Testis (tissue), 3 donors: Measurements from ENCODE around the gene COPG1. TPM values are rescaled to one million over a fixed set of nuclear protein-coding genes. Genes with fewer than 3 reads are reported as not detected.
"Not testable (repeated sequence)": the region's sequence is repeated elsewhere in the genome, so short reads cannot be mapped to it uniquely, and the experiment has no call there.

Experiments used
- DNase-seq: peaks from one replicate; pipeline ENCODE4 v3.0.0-alpha.2; 2019
- H3K27ac ChIP-seq, 2 donors: fragments of 200-600 bp; sonication (generic); one replicate each; pipeline ENCODE4 v1.5.1; 2019
- H3K27me3 ChIP-seq: fragments of 200-600 bp; sonication (generic); one replicate; pipeline ENCODE4 v1.5.1; 2019
- H3K36me3 ChIP-seq: fragments of 200-600 bp; sonication (generic); one replicate; pipeline ENCODE4 v1.5.1; 2017; ENCODE audit warnings: low read depth; ENCODE audit errors: missing control alignments
- H3K4me1 ChIP-seq: fragments of 200-600 bp; sonication (generic); one replicate; pipeline ENCODE4 v1.5.1; 2019
- H3K4me3 ChIP-seq, 2 donors: fragments of 200-600 bp; sonication (generic); one replicate each; pipeline ENCODE4 v1.5.1; 2017 to 2019
- H3K9me3 ChIP-seq: fragments of 200-600 bp; sonication (generic); one replicate; pipeline ENCODE4 v1.5.1; 2017
- POLR2A ChIP-seq: fragments of 450-650 bp; IDR thresholded peaks from one replicate; pipeline ENCODE4 v1.6.1; 2017; ENCODE audit warnings: antibody characterized with exemption, mild to moderate bottlenecking, moderate library complexity
- WGBS, 2 donors: methylation state at CpG; one replicate each; pipeline ENCODE4 v1.1.5; 2018; 5-methylcytosine and 5-hydroxymethylcytosine counted together
- intact Hi-C: fragments of 100-400 bp; cut with DNase I; formaldehyde crosslinking; loops from one replicate; pipeline ENCODE4 v1.15.1; 2023; ENCODE audit warnings: low total_unique reads
- polyA plus RNA-seq: library from polyadenylated mRNA; stranded (reverse); fragments of 350-450 nt; fragmentation: Illumina TruSeq; extraction: RNeasy Lipid Tissue Mini Kit (QIAGEN cat#74804); gene quantifications from one replicate; pipeline ENCODE4 v1.2.3, GENCODE V29; 2014; ENCODE audit warnings: low read depth, low replicate concordance; ENCODE audit not compliant: insufficient read depth
- total RNA-seq, 2 donors: library from RNA; depleted of rRNA; stranded (reverse); fragments of >200 nt; gene quantifications; one replicate each; pipeline ENCODE4 v1.2.3, GENCODE V29; 2016
- TF ChIP-seq, protein P1 (sequence below), 3 experiments: fragments of 450-650 bp in 2 of 3; fragments of 200-600 bp in 1 of 3; sonication (generic) in 1 of 3; IDR thresholded peaks; one replicate each; pipeline ENCODE4 v1.5.1; 2016 to 2019; ENCODE audit warnings: antibody characterized with exemption in 3 of 3, mild to moderate bottlenecking in 2 of 3, moderate library complexity in 1 of 3

Gene COPG1
- total and polyA plus RNA-seq, 3 donors from 2014 or later = 94.5 to 113 (median 98.2) TPM

DNA sequence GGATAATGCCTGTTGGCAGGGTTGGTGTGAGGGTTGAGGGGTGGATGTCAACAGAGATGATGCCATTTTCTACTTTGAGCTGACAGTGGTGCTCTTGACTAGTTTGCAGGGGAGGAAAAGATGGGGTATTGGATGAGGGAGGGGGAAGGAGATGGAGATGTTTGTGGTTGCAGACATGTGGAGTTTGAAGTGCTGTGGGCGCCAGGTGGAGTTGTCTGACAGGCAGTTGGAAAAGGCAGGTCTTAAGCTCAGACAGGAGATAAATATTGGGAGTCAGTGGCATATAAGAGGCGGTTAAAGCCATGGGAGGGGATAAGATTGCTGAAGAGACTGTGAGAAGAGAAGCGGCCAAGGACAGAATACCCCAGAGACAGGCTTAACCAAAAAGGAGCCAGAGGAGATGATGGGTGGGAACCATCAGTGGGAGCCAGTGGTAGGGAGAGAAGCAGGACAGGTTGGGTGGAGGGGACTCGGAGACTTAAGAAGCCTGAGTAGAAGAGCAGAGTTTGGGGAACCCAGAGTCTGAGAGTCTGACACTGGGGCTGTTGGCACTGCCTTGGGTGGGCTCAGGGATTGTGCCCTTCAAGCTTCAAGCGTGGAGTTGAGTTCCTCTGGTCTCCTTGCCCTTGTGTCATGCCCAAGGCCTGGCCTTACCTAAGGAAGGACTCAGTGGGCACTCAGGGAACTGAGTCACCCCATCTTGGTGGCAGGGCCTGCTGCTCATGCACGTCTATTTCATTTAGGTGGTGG is 13.9 kb downstream of the COPG1 start:
- no peaks in the 10 kb centered on the region for H3K9me3 ChIP-seq
- intact Hi-C loops = no loop called here
- no peaks in the 10 kb centered on the region for H3K27me3 ChIP-seq
- H3K4me3 ChIP-seq = no peak overlapping the region
- no peaks in the 10 kb centered on the region for H3K4me1 ChIP-seq
- DNase-seq = no peak
- 91 to 96% methylated on average over 6 of the region's 6 CpGs for WGBS, 2 donors
- no peaks in the 10 kb centered on the region for H3K36me3 ChIP-seq
- no peak for TF ChIP-seq POLR2A
- TF ChIP-seq, protein P1, sequence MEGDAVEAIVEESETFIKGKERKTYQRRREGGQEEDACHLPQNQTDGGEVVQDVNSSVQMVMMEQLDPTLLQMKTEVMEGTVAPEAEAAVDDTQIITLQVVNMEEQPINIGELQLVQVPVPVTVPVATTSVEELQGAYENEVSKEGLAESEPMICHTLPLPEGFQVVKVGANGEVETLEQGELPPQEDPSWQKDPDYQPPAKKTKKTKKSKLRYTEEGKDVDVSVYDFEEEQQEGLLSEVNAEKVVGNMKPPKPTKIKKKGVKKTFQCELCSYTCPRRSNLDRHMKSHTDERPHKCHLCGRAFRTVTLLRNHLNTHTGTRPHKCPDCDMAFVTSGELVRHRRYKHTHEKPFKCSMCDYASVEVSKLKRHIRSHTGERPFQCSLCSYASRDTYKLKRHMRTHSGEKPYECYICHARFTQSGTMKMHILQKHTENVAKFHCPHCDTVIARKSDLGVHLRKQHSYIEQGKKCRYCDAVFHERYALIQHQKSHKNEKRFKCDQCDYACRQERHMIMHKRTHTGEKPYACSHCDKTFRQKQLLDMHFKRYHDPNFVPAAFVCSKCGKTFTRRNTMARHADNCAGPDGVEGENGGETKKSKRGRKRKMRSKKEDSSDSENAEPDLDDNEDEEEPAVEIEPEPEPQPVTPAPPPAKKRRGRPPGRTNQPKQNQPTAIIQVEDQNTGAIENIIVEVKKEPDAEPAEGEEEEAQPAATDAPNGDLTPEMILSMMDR (IDR thresholded peaks at IDR 0.05) = no peak
- H3K27ac ChIP-seq = no peak overlapping the region

DNA sequence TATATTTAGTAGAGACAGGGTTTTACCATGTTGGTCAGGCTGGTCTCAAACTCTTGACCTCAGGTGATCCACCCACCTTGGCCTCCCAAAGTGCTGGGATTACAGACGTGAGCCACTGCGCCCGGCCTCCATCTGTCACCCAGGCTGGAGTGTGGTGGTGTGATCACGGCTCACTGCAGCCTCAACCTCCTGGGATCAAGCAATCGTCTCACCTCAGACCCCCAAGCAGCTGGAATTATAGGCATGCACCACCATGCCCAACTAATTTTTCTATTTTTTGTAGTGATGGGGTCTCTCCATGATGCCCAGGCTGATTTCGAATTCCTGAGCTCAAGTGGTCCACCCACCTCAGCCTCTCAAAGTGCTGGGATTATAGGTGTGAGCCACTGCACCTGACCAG is 15.6 kb downstream of the COPG1 start:
- H3K27ac ChIP-seq, H3K4me1 ChIP-seq, intact Hi-C loops, H3K27me3 ChIP-seq, H3K9me3 ChIP-seq, H3K4me3 ChIP-seq, H3K36me3 ChIP-seq, DNase-seq: not testable (repeated sequence)
- 92 to 94% methylated on average over 6 of the region's 6 CpGs for WGBS, 2 donors

DNA sequence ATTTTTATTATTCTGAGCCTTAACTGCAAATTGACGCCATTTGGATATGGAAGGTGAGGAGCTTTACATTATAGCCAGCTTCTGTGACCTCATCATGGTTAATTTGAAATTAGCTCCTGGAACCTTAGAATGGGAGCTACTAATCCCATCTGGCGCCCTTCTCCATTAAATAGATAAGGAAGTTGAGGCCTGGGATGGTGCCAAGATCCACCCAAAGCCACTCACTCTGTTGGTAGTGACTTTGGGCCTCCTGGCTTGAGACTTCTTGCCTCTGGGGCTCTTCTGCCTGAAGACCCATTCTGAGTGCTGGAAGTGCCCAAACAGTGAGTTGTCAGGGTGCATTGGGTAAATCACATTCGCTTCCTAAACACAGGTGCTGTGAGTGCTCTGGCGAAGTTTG is 17.2 kb downstream of the COPG1 start:
- Histone ChIP-seq H3K27me3 (no peaks in the 10 kb centered on the region), H3K36me3 (no peaks in the 10 kb centered on the region), H3K27ac (no peak overlapping the region), H3K4me3 (no peak overlapping the region), H3K4me1 (no peaks in the 10 kb centered on the region), H3K9me3 (no peaks in the 10 kb centered on the region)
- 88 to 96% methylated on average over 4 of the region's 4 CpGs for WGBS, 2 donors
- no peak for DNase-seq
- intact Hi-C loops = no loop called here
- TF ChIP-seq, protein P1 (IDR thresholded peaks at IDR 0.05) = no peak
- TF ChIP-seq POLR2A = no peak

DNA sequence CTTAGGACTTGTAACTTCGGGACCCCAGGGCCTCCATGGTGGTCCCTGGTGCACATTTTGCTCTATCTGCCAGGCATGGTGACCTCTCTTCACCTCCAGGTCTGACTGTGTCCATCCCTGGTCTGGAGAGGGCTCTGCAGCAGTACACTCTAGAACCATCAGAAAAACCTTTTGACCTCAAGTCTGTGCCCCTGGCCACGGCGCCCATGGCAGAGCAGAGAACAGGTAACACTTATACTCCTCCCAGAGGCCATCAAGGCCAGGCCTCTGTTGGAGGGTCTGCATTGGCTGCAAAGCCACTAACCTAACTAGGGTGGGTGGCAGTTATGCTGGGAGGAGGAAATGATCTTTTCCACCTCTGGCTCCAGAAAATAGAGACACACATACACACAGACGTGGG is 19.0 kb downstream of the COPG1 start:
- DNase-seq = no peak
- intact Hi-C loops = no loop called here
- no peak overlapping the region for H3K4me3 ChIP-seq
- no peak for TF ChIP-seq POLR2A
- TF ChIP-seq, protein P1 (IDR thresholded peaks at IDR 0.05) = no peak
- H3K4me1 ChIP-seq = no peaks in the 10 kb centered on the region
- 83 to 96% methylated on average over 2 to 4 of the region's 4 CpGs for WGBS, 2 donors
- no peak overlapping the region for H3K27ac ChIP-seq
- no peaks in the 10 kb centered on the region for H3K27me3 ChIP-seq
- H3K9me3 ChIP-seq = no peaks in the 10 kb centered on the region
- H3K36me3 ChIP-seq = no peaks in the 10 kb centered on the region

DNA sequence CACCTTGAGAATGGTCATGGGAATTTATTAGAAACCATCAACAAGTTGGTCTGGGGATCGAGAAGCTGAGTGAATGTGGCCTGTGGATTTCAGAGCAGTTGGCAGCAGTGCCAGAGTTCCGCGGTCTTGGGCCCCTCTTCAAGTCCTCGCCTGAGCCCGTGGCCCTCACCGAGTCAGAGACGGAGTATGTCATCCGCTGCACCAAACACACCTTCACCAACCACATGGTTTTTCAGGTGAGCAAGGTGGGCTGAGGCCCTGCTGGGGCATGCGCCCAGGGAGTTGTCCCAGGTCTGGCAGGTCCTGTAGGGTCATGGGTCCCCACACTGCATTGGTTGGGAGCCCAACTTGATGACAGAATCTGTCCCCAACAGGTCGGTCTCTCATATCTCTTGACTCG is 22.3 kb downstream of the COPG1 start:
- Histone ChIP-seq H3K27me3 (no peaks in the 10 kb centered on the region), H3K27ac (no peak overlapping the region), H3K4me3 (no peak overlapping the region), H3K4me1 (no peaks in the 10 kb centered on the region), H3K36me3 (no peaks in the 10 kb centered on the region), H3K9me3 (no peaks in the 10 kb centered on the region)
- intact Hi-C loops = no loop called here
- DNase-seq = no peak
- 91 to 96% methylated on average over 8 to 11 of the region's 11 CpGs for WGBS, 2 donors
- TF ChIP-seq, protein P1 (IDR thresholded peaks at IDR 0.05) = no peak
